SK-N-MC (cell line): ENCODE measurements around the gene RCSD1.

ENCODE experiments used
- DNase-seq: peaks from one replicate; pipeline ENCODE4 v3.0.0-alpha.2; 2011; ENCODE audit warnings: low read depth, low spot score
- H3K27ac ChIP-seq: fragments of 200-600 bp; sonication (generic); 2 replicates; pipeline ENCODE4 v1.5.1; 2016; ENCODE audit warnings: mixed run types
- H3K36me3 ChIP-seq: fragments of 200-600 bp; sonication (generic); 2 replicates; pipeline ENCODE4 v1.6.1; 2017; ENCODE audit warnings: antibody characterized with exemption, low read length, mixed read lengths; ENCODE audit not compliant: insufficient read depth
- H3K4me3 ChIP-seq: fragments of 200-600 bp; sonication (generic); 2 replicates; pipeline ENCODE4 v1.5.1; 2016
- H3K9ac ChIP-seq: fragments of 200-600 bp; sonication (generic); 2 replicates; pipeline ENCODE4 v1.8.0; 2017; ENCODE audit warnings: mixed run types, mixed read lengths; ENCODE audit not compliant: insufficient read length
- H3K9me3 ChIP-seq: fragments of 200-600 bp; sonication (generic); 2 replicates; pipeline ENCODE4 v1.6.1; 2017; ENCODE audit warnings: low read depth, mild to moderate bottlenecking, antibody characterized with exemption, low read length, moderate library complexity, mixed read lengths
- EZH2 ChIP-seq: fragments of 200-600 bp; sonication (generic); IDR thresholded peaks from one replicate; pipeline ENCODE4 v1.6.1; 2017; ENCODE audit warnings: antibody characterized with exemption
- FOXP2 ChIP-seq: optimal IDR thresholded peaks from 2 replicates; pipeline ENCODE3; 2011; ENCODE audit warnings: mild to moderate bottlenecking, moderate library complexity; ENCODE audit not compliant: insufficient read depth; ENCODE audit errors: extremely low read length, control extremely low read depth
- POLR2AphosphoS5 ChIP-seq: IDR thresholded peaks from 2 replicates; pipeline ENCODE4 v1.6.1; 2012; ENCODE audit warnings: mild to moderate bottlenecking, low read depth, low read length, borderline replicate concordance

The RCSD1 gene

GRCh38 chr1:167625040-167625823 lies 4.8 kb upstream of the RCSD1 start:
- DNase-seq: no peak
- no peak overlapping the region for H3K4me3 ChIP-seq
- no peaks in the 10 kb centered on the region for H3K36me3 ChIP-seq
- TF ChIP-seq POLR2AphosphoS5: no peak
- TF ChIP-seq EZH2: no peak
- no peak for TF ChIP-seq FOXP2
- no peak overlapping the region for H3K27ac ChIP-seq
- H3K9ac ChIP-seq: no peak overlapping the region
- H3K9me3 ChIP-seq: no peaks in the 10 kb centered on the region

- H3K4me3 ChIP-seq: no peak overlapping the region
- no peaks in the 10 kb centered on the region for H3K36me3 ChIP-seq
- H3K27ac ChIP-seq: no peak overlapping the region
- no peak for DNase-seq
- no peaks in the 10 kb centered on the region for H3K9me3 ChIP-seq
- no peak for TF ChIP-seq FOXP2
- no peak for TF ChIP-seq POLR2AphosphoS5
- TF ChIP-seq EZH2: no peak
- H3K9ac ChIP-seq: no peak overlapping the region
These were observed 2.5 kb upstream of the RCSD1 start for GRCh38 chr1:167627615-167627864.

- Histone ChIP-seq H3K27ac (no peak overlapping the region), H3K36me3 (no peaks in the 10 kb centered on the region), H3K4me3 (no peak overlapping the region), H3K9ac (no peak overlapping the region), H3K9me3 (no peaks in the 10 kb centered on the region)
- no peak for DNase-seq
- TF ChIP-seq FOXP2: no peak
These were observed 2.0 kb upstream of the RCSD1 start for GRCh38 chr1:167627865-167628641.

- Histone ChIP-seq H3K27ac (no peak overlapping the region), H3K36me3 (no peaks in the 10 kb centered on the region), H3K4me3 (no peak overlapping the region), H3K9ac (no peak overlapping the region), H3K9me3 (no peaks in the 10 kb centered on the region)
- TF ChIP-seq EZH2 (no peak), FOXP2 (no peak), POLR2AphosphoS5 (no peak)
- no peak for DNase-seq
These were observed 1.1 kb upstream of the RCSD1 start for GRCh38 chr1:167628741-167629515.

GRCh38 chr1:167630568-167631385 lies 745 bp downstream of the RCSD1 start:
- no peak overlapping the region for H3K27ac ChIP-seq
- DNase-seq: no peak
- no peak overlapping the region for H3K9ac ChIP-seq

GRCh38 chr1:167631386-167631935 lies 1.4 kb downstream of the RCSD1 start:
- no peaks in the 10 kb centered on the region for H3K9me3 ChIP-seq
- no peak overlapping the region for H3K9ac ChIP-seq
- no peak for DNase-seq
- no peak for TF ChIP-seq EZH2
- TF ChIP-seq FOXP2: no peak
- no peak for TF ChIP-seq POLR2AphosphoS5
- H3K4me3 ChIP-seq: no peak overlapping the region
- no peaks in the 10 kb centered on the region for H3K36me3 ChIP-seq
- H3K27ac ChIP-seq: no peak overlapping the region

More at GRCh38 chr1:167630568-167631385, 745 bp downstream of the RCSD1 start:
- no peak for TF ChIP-seq POLR2AphosphoS5
- no peak for TF ChIP-seq EZH2
- TF ChIP-seq FOXP2: no peak
- Histone ChIP-seq H3K9me3 (no peaks in the 10 kb centered on the region), H3K36me3 (no peaks in the 10 kb centered on the region), H3K4me3 (no peak overlapping the region)

- TF ChIP-seq POLR2AphosphoS5 (no peak), EZH2 (no peak), FOXP2 (no peak)
- Histone ChIP-seq H3K4me3 (no peak overlapping the region), H3K27ac (no peak overlapping the region), H3K9me3 (no peaks in the 10 kb centered on the region), H3K9ac (no peak overlapping the region), H3K36me3 (no peaks in the 10 kb centered on the region)
- DNase-seq: no peak
These were observed 2.0 kb downstream of the RCSD1 start for GRCh38 chr1:167631936-167632614.
